ENCODE results near the gene TP53BP2. TPM values are rescaled to one million over a fixed set of nuclear protein-coding genes. Genes with fewer than 3 reads are reported as not detected.

The TP53BP2 gene
- total and polyA plus RNA-seq, 2 donors (not counting 3 experiments of a cell fraction or from before 2014, with no cell fraction given): 21.9 to 51.9 TPM

GRCh38 chr1:223750730-223751570 lies 94.8 kb downstream of the TP53BP2 start:
- H3K9me1 ChIP-seq (replicated peaks; ENCODE audit: control insufficient read depth, extremely low read depth, insufficient read depth, low read length): no peaks in the 10 kb centered on the region
- no peak overlapping the region for H3K4me2 ChIP-seq (ENCODE audit: insufficient read depth, low read length)
- no TSS peak for BruUV-seq (replicated peaks)
- H3K79me2 ChIP-seq (ENCODE audit: control insufficient read depth, insufficient read depth, low read length): peaks cover 18% of the 10 kb centered on the region
- ChIA-PET POLR2A (no interaction called here), CTCF (interaction anchor here (0.9 to 8.5 kb wide), 7 partner anchors 15 to 50 kb away, joined by 3 to 148 read pairs (median 13); partner anchors contain the start of gene CAPN2)
- H3K27ac ChIP-seq (ENCODE audit: insufficient read depth, low read depth, low read length): no peak overlapping the region
- no peak for DNase-seq (ENCODE audit: low read depth, low spot score)
- FAIRE-seq: no peak
- H3K27me3 ChIP-seq (ENCODE audit: control insufficient read depth in 2 of 2, insufficient read depth in 2 of 2, low read length in 2 of 2): no peaks in the 10 kb centered on the region
- no peak overlapping the region for H2AFZ ChIP-seq (ENCODE audit: low read depth, low read length)
- H3K4me3 ChIP-seq (replicated peaks in 1 of 3; ENCODE audit: insufficient read depth in 1 of 3, low read depth in 1 of 3, low read length in 3 of 3): no peak overlapping the region
- H4K20me1 ChIP-seq (replicated peaks; ENCODE audit: control insufficient read depth, extremely low read depth, insufficient read depth, low read length): no peaks in the 10 kb centered on the region
- dilution Hi-C loops (cut with MboI; ENCODE audit: extremely low pct_ligation_motif_present, low sequenced_read_pairs) (no loop called here), intact Hi-C loops (cut with micrococcal nuclease) (no loop called here)
- H3K4me1 ChIP-seq (ENCODE audit: control insufficient read depth, extremely low read depth, insufficient read depth, low read length): peaks cover 22% of the 10 kb centered on the region
- H3K36me3 ChIP-seq (ENCODE audit: control insufficient read depth in 2 of 2, extremely low read depth in 1 of 2, insufficient read depth in 2 of 2, low read length in 2 of 2): peaks cover 28 to 53% of the 10 kb centered on the region in 2 experiments
- H3K9me3 ChIP-seq (replicated peaks; ENCODE audit: control insufficient read depth, insufficient read depth, low read length): no peaks in the 10 kb centered on the region
- TF ChIP-seq FOS (IDR thresholded peaks at IDR 0.05; ENCODE audit: borderline replicate concordance, insufficient read depth, low read length) (no peak), EZH2 (IDR thresholded peaks at IDR 0.05; ENCODE audit: borderline replicate concordance, low read depth, low read length, severe bottlenecking) (no peak)
- H3K9ac ChIP-seq (replicated peaks; ENCODE audit: extremely low read depth, insufficient read depth, low read length): no peak overlapping the region

DNA sequence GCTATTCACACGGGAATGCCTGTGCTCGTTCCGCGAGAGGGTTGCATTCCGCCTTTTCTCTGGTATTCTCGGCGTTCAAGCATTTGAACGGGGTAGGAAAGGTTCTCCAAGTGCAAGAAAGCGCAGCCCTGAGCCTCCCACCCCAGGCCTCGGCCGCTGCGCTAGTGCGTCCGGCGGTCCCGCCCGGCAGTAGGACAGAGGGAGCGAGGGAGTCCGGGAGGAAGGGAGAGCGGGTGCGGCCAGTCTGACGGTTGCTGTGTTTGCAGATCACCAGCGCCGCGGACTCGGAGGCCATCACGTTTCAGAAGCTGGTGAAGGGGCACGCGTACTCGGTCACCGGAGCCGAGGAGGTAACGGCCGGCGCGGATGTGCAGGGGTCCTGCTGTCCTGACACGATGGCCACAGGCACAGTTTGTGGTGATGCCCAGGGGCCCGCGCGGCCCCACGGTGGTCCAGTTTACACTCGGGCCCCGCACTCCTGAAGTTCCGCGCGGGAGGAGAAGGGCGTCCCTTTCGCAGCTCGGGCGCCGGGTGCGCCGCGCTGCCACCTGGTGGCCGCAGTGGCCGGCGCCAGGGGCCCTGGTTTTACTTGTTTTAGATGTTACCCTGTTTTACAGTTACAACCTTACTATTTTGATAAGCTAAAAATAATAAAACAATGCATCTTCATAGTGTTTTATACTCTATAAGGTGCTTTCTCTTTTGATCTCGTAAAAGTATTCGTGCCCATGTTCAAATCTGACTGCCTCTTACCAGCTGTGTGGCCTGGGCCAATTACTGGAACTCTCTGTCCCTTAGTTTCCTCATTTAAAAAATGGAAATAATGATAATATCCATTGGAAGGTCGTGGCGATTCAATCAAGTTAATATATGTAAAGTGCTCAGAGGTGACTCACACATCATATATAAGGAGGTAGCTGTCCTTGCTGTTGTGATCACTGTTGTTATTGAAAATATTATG lies 96.7 kb downstream of the TP53BP2 start:
- Histone ChIP-seq H3K9ac (replicated peaks; ENCODE audit: extremely low read depth, insufficient read depth, low read length) (peak overlapping the region; percentile 8), H2AFZ (ENCODE audit: low read depth, low read length) (no peak overlapping the region), H3K36me3 (ENCODE audit: control insufficient read depth in 2 of 2, extremely low read depth in 1 of 2, insufficient read depth in 2 of 2, low read length in 2 of 2) (peaks cover 30 to 47% of the 10 kb centered on the region in 2 experiments), H4K20me1 (replicated peaks; ENCODE audit: control insufficient read depth, extremely low read depth, insufficient read depth, low read length) (no peaks in the 10 kb centered on the region), H3K4me3 (replicated peaks in 1 of 3; ENCODE audit: insufficient read depth in 1 of 3, low read depth in 1 of 3, low read length in 3 of 3) (peak overlapping the region in 1 of 3 experiments; percentile 15), H3K27me3 (ENCODE audit: control insufficient read depth in 2 of 2, insufficient read depth in 2 of 2, low read length in 2 of 2) (no peaks in the 10 kb centered on the region), H3K9me1 (replicated peaks; ENCODE audit: control insufficient read depth, extremely low read depth, insufficient read depth, low read length) (no peaks in the 10 kb centered on the region), H3K9me3 (replicated peaks; ENCODE audit: control insufficient read depth, insufficient read depth, low read length) (no peaks in the 10 kb centered on the region), H3K4me1 (ENCODE audit: control insufficient read depth, extremely low read depth, insufficient read depth, low read length) (peaks cover 24% of the 10 kb centered on the region), H3K4me2 (ENCODE audit: insufficient read depth, low read length) (peak overlapping the region; percentile 35), H3K27ac (ENCODE audit: insufficient read depth, low read depth, low read length) (peak overlapping the region; percentile 10), H3K79me2 (ENCODE audit: control insufficient read depth, insufficient read depth, low read length) (peaks cover 32% of the 10 kb centered on the region)
- TF ChIP-seq, protein P1, sequence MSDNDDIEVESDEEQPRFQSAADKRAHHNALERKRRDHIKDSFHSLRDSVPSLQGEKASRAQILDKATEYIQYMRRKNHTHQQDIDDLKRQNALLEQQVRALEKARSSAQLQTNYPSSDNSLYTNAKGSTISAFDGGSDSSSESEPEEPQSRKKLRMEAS (IDR thresholded peaks at IDR 0.05; ENCODE audit: insufficient read depth, insufficient read length): no peak
- no peak for TF ChIP-seq EZH2 (IDR thresholded peaks at IDR 0.05; ENCODE audit: borderline replicate concordance, low read depth, low read length, severe bottlenecking)
- no peak for TF ChIP-seq GATA2 (IDR thresholded peaks at IDR 0.05; ENCODE audit: insufficient read depth, insufficient read length, low read depth, low read length)
- TF ChIP-seq CTCF (IDR thresholded peaks at IDR 0.05; ENCODE audit: extremely low read depth in 1 of 2, insufficient read depth in 1 of 2, low read depth in 1 of 2, low read length in 2 of 2): peak; percentile 89 to 93
- TF ChIP-seq POLR2A (IDR thresholded peaks at IDR 0.05; ENCODE audit: low read depth, low read length): no peak
- TF ChIP-seq MYC (IDR thresholded peaks at IDR 0.05; ENCODE audit: low read depth, low read length): no peak
- TF ChIP-seq POLR2AphosphoS5 (IDR thresholded peaks at IDR 0.05; ENCODE audit: insufficient read depth, low read depth, low read length): peak; percentile 11
- TF ChIP-seq JUN (IDR thresholded peaks at IDR 0.05; ENCODE audit: borderline replicate concordance, insufficient read depth, insufficient read length, low read depth): no peak
- no peak for TF ChIP-seq FOS (IDR thresholded peaks at IDR 0.05; ENCODE audit: borderline replicate concordance, insufficient read depth, low read length)
- DNase-seq (ENCODE audit: low read depth, low spot score) (peak; percentile 62), FAIRE-seq (peak; percentile 40)
- ChIA-PET CTCF (interaction anchor here (0.8 to 8.5 kb wide), 19 partner anchors 10 to 193 kb away, joined by 3 to 148 read pairs (median 8); partner anchors contain the start of gene CAPN2), POLR2A (interaction anchor here (0.7 kb wide), 2 partner anchors 48 kb away, joined by 3 read pairs; no protein-coding TSS in a partner anchor)
- dilution Hi-C loops (cut with MboI; ENCODE audit: extremely low pct_ligation_motif_present, low sequenced_read_pairs): no loop called here
- no TSS peak for BruUV-seq (replicated peaks)
- intact Hi-C loops (cut with micrococcal nuclease): loop anchor here (1.0 to 2.0 kb wide), 4 partner anchors 18 to 97 kb away; partner anchors contain the start of gene CAPN2
